RKO (cell line): ENCODE data around the gene AHSG.

Source experiments
- DNase-seq: peaks from one replicate; pipeline ENCODE4 v3.0.0-alpha.2; 2016; ENCODE audit warnings: low spot score

Gene AHSG

GRCh38 chr3:186593862-186594261, 19.0 kb upstream of the AHSG start:
- no peak for DNase-seq

GRCh38 chr3:186594591-186595113, 18.2 kb upstream of the AHSG start:
- no peak for DNase-seq

- no peak for DNase-seq
These were observed 16.1 kb upstream of the AHSG start for GRCh38 chr3:186596568-186597287.

GRCh38 chr3:186598108-186598784, 14.6 kb upstream of the AHSG start:
- no peak for DNase-seq

- no peak for DNase-seq
These were observed 14.1 kb upstream of the AHSG start for GRCh38 chr3:186598794-186599141.

- no peak for DNase-seq
These were observed 13.6 kb upstream of the AHSG start for GRCh38 chr3:186599142-186599784.

- DNase-seq, result no peak
These were observed 13.1 kb upstream of the AHSG start for GRCh38 chr3:186599785-186600166.

- DNase-seq, result no peak
These were observed 12.0 kb upstream of the AHSG start for GRCh38 chr3:186600896-186601295.

- DNase-seq, result no peak
These were observed 9.7 kb upstream of the AHSG start for GRCh38 chr3:186603159-186603558.

- DNase-seq, result no peak
These were observed 7.8 kb upstream of the AHSG start for GRCh38 chr3:186605078-186605477.

GRCh38 chr3:186605561-186606545, 7.0 kb upstream of the AHSG start:
- DNase-seq, result no peak

GRCh38 chr3:186608624-186609215, 4.1 kb upstream of the AHSG start:
- no peak for DNase-seq

- no peak for DNase-seq
These were observed 3.5 kb upstream of the AHSG start for GRCh38 chr3:186609247-186609868.

GRCh38 chr3:186612065-186612464, 795 bp upstream of the AHSG start:
- no peak for DNase-seq

GRCh38 chr3:186613637-186614265, 891 bp downstream of the AHSG start:
- no peak for DNase-seq

GRCh38 chr3:186614266-186614596, 1.4 kb downstream of the AHSG start:
- DNase-seq, result no peak

GRCh38 chr3:186614597-186615483, 2.0 kb downstream of the AHSG start:
- peak; percentile 73 for DNase-seq

GRCh38 chr3:186616299-186616617, 3.4 kb downstream of the AHSG start:
- no peak for DNase-seq

- peak; percentile 91 for DNase-seq
These were observed 4.4 kb downstream of the AHSG start for GRCh38 chr3:186617036-186617946.
